NB4 (cell line): ENCODE results near the gene VWC2.

Experiments
- MYC ChIP-seq: IDR thresholded peaks from 2 replicates; pipeline ENCODE4 v1.6.1; 2011; ENCODE audit warnings: low read depth, low read length
- POLR2A ChIP-seq: IDR thresholded peaks from 2 replicates; pipeline ENCODE4 v1.6.1; 2011; ENCODE audit warnings: mild to moderate bottlenecking; ENCODE audit not compliant: insufficient read length; ENCODE audit errors: extremely low read depth
- TF ChIP-seq, protein P1 (sequence below): IDR thresholded peaks from one replicate; pipeline ENCODE4 v1.5.1; 2012; ENCODE audit warnings: low read depth, low read length

DNA sequence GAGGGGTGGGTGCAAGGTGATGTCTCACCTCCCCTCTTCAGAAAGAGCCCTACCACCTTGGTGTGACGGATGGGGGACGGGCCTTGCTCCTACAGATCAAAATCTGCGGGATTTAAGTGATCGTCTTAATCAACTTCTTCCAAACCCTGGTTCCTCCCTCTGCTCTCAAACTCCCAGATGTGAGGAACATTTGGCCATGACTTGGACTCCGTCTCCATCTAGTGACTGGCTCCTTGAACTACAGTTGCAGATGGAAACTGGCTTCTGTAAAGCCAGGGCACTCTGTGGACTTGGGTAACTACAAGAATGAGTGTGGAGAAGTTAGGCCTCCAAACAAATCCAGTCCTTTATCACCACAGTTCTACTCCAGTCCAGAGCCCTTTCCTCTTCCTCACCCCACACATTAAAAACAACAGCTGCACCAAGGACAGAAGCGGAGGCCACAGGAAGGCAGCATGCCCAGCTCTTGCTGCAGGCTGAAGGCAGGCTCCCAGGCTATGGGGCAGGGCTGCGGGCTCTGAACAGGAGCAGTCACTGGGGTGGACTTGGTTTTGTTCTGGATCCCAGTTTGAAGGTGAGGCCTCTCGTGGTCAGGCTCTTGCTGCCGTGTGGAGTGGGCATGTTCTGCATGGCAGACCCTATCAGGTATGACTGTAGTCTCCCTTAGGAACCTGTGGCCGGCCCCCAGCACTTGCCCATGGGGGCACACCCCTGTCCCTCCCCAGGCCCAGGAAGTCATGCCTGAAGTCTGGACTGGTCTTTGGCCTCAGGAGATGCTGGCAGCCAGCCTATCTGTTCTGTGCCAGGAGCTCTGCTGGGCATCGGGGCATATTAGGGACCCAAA, 79.4 kb downstream of the VWC2 start:
- TF ChIP-seq, protein P1, sequence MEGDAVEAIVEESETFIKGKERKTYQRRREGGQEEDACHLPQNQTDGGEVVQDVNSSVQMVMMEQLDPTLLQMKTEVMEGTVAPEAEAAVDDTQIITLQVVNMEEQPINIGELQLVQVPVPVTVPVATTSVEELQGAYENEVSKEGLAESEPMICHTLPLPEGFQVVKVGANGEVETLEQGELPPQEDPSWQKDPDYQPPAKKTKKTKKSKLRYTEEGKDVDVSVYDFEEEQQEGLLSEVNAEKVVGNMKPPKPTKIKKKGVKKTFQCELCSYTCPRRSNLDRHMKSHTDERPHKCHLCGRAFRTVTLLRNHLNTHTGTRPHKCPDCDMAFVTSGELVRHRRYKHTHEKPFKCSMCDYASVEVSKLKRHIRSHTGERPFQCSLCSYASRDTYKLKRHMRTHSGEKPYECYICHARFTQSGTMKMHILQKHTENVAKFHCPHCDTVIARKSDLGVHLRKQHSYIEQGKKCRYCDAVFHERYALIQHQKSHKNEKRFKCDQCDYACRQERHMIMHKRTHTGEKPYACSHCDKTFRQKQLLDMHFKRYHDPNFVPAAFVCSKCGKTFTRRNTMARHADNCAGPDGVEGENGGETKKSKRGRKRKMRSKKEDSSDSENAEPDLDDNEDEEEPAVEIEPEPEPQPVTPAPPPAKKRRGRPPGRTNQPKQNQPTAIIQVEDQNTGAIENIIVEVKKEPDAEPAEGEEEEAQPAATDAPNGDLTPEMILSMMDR, result peak; percentile 96
- no peak for TF ChIP-seq POLR2A
- no peak for TF ChIP-seq MYC
